GM12892 (cell line): ENCODE measurements around the gene FXYD6.

ENCODE experiments used
- POLR2A ChIP-seq: IDR thresholded peaks from 2 replicates; pipeline ENCODE4 v1.6.1; 2011; ENCODE audit warnings: low read depth, low read length, control low read depth
- POLR2AphosphoS5 ChIP-seq: IDR thresholded peaks from 2 replicates; pipeline ENCODE4 v1.6.1; 2011; ENCODE audit warnings: low read depth, low read length, control low read depth
- TAF1 ChIP-seq: IDR thresholded peaks from 2 replicates; pipeline ENCODE4 v1.6.1; 2011; ENCODE audit warnings: low read depth, mild to moderate bottlenecking, control low read depth, low read length, borderline replicate concordance

GRCh38 chr11:117891362-117891761 is 14.9 kb upstream of the FXYD6 start:
- TF ChIP-seq POLR2AphosphoS5 (no peak), POLR2A (no peak), TAF1 (no peak)
